ENCODE measurements around the gene CBLN3. TPM values are rescaled to one million over a fixed set of nuclear protein-coding genes. Genes with fewer than 3 reads are reported as not detected.
A peak's percentile ranks its signal among the peaks of the same experiment; 100 is the strongest.

CBLN3 gene
- total RNA-seq, 1 donor from 2014 or later = 2.4 TPM

DNA sequence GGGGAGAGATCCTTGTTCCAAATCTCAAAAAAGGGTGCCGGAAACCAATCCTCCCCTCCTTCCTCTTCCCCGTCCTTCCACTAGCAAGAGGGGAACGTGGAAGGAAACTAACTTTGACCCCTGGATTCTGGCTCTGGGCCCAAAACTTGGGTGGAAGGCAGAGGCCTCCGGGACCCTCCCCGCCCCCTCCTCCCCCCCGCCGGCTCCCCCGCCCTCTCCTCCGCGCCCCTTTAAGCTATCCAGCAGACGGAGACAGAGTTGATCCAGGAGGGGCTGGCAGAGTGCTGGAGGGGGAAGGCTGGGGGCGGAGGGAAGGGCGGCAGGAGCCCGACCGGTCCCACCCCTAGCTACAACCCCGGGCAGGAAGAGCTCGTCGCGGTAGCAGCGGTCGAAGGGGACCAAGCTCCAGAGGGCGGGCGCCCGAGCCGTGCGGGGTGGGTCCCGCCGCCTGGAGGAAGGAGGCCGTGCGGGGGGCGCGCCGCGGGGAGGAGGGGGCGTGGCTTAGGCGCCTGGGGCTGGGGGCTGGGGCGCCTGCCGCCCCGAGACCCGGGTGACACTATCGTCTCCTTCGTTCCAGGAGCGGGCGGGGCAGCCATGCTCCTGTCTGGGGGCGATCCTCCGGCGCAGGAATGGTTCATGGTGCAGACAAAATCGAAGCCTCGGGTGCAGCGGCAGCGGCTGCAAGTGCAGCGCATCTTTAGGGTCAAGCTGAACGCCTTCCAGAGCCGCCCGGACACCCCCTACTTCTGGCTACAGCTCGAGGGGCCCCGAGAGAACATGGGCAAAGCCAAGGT lies 30.6 kb downstream of the CBLN3 start, which contains the start of gene NYNRIN:
NYNRIN (plus strand) TSS at position 351 of the 794 bp plus-strand sequence; CDS start at position 595, 244 bp downstream.
- peaks cover 63% of the 10 kb centered on the region for H3K4me1 Mint-ChIP-seq (ENCODE audit: unreplicated experiment)
- peak; percentile 37 for TF ChIP-seq CTCF (conservative IDR thresholded peaks at IDR 0.05)

DNA sequence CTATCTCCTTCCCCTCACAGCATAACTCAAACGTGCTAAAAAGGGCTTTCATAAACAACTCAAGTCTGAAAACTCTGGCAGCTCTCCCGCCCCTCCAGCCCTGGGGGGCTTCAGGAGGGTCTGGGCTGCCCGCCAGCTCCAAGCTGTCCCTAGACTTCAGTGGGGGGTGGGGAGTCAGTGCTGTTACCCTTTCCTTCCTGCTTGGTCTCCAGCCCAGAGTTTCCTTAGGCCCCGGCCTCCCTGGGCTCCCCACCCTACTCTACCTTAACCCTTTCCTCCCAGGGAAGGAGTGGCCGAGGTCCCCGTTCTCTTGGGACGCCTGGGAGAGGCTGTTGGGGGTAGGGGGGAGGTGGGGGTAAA lies 31.2 kb downstream of the CBLN3 start:
- Mint-ChIP-seq H3K9me3 (no peaks in the 10 kb centered on the region), H3K27me3 (no peaks in the 10 kb centered on the region), H3K27ac (peak overlapping the region; percentile 91), H3K4me3 (peak overlapping the region; percentile 78), H3K4me1 (ENCODE audit: unreplicated experiment) (peaks cover 61% of the 10 kb centered on the region), H3K36me3 (peaks cover 6% of the 10 kb centered on the region)
- TF ChIP-seq CTCF (conservative IDR thresholded peaks at IDR 0.05) = no peak
- DNase-seq (ENCODE audit: extremely low spot score, unreplicated experiment) = no peak

More for the DNA sequence above, 30.6 kb downstream of the CBLN3 start, which contains the start of gene NYNRIN:
- Mint-ChIP-seq H3K4me3 (peak within 1 kb of the TSS; percentile 96), H3K9me3 (no peaks in the 10 kb centered on the region), H3K36me3 (peaks cover 7% of the 10 kb centered on the region), H3K27me3 (no peaks in the 10 kb centered on the region), H3K27ac (peak within 1 kb of the TSS; percentile 91)
- DNase-seq (ENCODE audit: extremely low spot score, unreplicated experiment) = no peak

DNA sequence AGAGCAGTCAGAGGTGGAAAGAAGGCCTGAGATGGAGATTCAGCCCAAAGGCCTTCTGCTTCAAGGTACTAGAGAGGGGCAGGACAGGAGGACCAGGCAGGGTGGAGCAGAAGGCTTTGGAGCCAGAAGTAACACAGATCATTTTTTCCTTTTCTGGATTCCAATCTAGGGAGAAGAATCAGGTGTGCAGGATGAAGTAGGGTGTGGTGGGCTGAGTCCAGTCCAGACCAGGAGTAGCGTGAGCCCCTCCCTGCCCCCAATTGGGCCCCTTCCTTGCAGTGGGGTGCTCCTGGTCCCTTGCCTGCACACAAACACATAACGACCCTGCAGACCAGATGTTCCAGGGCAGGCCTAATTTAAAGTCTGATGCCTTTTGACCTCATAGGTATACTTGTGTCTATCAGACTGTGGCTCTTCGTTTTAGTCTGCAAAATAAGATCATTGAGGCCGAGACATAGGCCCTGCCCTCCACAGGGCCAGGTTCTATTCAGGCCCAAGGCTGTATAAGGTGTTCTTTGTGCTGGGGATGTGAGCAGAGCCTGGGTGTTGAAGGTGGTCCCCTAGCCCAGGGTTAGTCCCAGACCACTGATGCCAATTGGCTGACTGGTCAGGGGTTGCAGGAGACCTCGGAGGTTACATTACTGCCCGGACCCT lies 31.7 kb downstream of the CBLN3 start:
- no peak for DNase-seq (ENCODE audit: extremely low spot score, unreplicated experiment)
- Mint-ChIP-seq H3K4me3 (peak overlapping the region; percentile 78), H3K27me3 (no peaks in the 10 kb centered on the region), H3K36me3 (peaks cover under 1% of the 10 kb centered on the region), H3K27ac (peak overlapping the region; percentile 91), H3K4me1 (ENCODE audit: unreplicated experiment) (peaks cover 56% of the 10 kb centered on the region), H3K9me3 (no peaks in the 10 kb centered on the region)
- no peak for TF ChIP-seq CTCF (conservative IDR thresholded peaks at IDR 0.05)

DNA sequence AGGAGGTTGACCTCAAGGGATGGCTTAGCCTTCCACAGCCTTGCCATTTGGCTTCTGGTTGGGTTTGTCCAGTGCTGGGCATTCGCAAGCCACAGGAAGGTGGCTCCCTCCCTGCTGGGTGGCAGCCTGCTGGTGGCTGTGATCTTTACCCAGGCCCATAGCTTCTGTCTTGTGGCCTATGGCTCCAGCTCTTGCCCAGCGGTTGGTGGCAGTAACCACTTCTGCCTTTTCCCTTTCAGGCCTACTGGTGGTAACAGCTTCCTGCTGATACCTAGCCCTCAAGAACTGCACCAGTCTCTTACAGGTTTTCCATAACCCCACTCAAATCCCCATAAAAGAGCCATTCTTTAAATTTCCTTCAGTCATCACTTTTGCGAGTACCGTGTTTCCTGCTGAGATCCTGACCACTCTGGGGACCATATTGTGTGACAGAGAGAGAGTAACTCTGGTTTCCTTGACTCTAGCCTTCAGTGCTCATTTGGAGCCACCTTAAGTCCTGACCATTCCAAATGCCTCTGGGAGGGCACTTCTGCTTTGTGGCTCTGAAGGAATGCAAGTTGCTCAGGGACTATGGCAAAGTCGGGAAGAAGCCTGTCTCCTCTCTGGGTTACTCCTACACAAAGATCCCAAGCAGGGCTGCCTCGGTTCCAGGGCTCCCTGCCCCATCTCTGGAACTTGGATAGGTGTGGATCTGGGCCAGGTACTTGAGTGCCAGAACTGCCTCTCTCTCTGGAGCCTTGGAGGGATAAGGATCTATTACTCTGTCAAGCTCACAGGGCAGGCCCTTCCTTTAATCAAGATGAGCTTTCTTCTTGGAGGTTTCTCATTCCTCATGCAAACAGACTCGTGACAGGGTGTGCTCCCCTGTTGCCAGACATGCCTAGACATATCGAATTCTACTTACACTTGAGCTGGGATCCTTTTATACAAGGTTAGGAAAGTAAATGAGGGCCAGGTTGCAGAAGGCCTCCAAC lies 33.6 kb downstream of the CBLN3 start:
- DNase-seq (ENCODE audit: extremely low spot score, unreplicated experiment) = no peak
- no peaks in the 10 kb centered on the region for H3K9me3 Mint-ChIP-seq
- TF ChIP-seq CTCF (conservative IDR thresholded peaks at IDR 0.05) = no peak
- peak overlapping the region; percentile 78 for H3K4me3 Mint-ChIP-seq
- peaks cover 53% of the 10 kb centered on the region for H3K4me1 Mint-ChIP-seq (ENCODE audit: unreplicated experiment)
- H3K27ac Mint-ChIP-seq = peak overlapping the region; percentile 91
- H3K27me3 Mint-ChIP-seq = no peaks in the 10 kb centered on the region
- no peaks in the 10 kb centered on the region for H3K36me3 Mint-ChIP-seq

- no peaks in the 10 kb centered on the region for H3K9me3 Mint-ChIP-seq
- no peak for TF ChIP-seq CTCF (conservative IDR thresholded peaks at IDR 0.05)
- DNase-seq (ENCODE audit: extremely low spot score, unreplicated experiment) = no peak
- peak overlapping the region; percentile 37 for H3K4me3 Mint-ChIP-seq
- H3K4me1 Mint-ChIP-seq (ENCODE audit: unreplicated experiment) = peaks cover 50% of the 10 kb centered on the region
- no peaks in the 10 kb centered on the region for H3K27me3 Mint-ChIP-seq
- H3K36me3 Mint-ChIP-seq = no peaks in the 10 kb centered on the region
- peak overlapping the region; percentile 76 for H3K27ac Mint-ChIP-seq
These were observed 35.2 kb downstream of the CBLN3 start for GRCh38 chr14:24394275-24394674.
